ENCODE results near the gene EIF1B.
"Not testable (repeated sequence)": the region's sequence is repeated elsewhere in the genome, so short reads cannot be mapped to it uniquely, and the experiment has no call there.

EIF1B gene

DNA sequence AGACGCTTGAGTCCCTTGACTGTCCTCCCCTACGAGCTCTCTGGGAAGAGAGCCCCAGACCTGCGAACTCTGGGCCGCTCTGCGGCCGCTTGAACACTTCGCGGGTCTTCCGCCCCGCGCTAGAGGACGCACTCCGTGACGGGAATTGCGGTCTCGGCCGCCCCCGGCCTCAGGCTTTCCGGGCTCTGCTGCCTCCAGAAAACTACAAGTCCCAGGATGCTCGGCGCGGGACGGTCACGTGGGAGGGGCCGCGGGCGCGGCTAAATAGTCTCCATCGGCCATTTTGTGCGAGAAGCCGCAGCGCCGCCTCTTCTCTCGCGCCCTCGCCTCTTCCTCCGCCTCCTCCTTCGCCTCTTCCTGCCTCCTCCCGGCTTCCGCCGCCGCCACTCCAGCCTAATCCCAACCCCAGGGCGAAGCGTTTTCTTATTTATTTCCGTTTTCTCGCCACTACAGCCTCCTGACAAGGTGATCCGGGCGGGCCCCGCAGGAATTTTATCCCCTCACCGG, at the start of gene EIF1B:
TSS of gene EIF1B (plus strand) at position 290 of the 507 bp plus-strand sequence. CDS start 235 bp downstream, outside the sequence.
- peak; percentile 85 for FAIRE-seq
- DNase-seq (ENCODE audit: insufficient read length, low spot score): peak; percentile 88

DNA sequence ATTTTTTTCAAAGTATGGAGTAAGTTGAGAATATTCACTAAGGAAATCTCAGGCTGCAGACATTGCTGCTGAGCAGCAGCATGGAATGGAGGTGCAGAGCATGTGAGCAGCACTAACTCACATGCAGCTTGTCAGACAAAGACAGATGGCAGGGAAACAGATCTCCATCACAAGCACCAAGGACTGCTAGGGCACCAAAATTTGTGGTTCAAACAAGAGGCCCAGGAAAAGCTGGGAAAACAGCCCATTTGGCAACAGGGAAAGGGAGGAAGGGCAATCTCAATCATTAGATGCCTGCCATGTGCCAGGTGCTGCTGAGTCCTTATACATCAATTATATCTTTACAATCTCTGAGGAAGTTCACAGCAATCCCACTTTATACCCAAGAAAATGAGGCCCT, 47.2 kb upstream of the EIF1B start:
- DNase-seq (ENCODE audit: insufficient read length, low spot score): no peak
- no peak for FAIRE-seq

DNA sequence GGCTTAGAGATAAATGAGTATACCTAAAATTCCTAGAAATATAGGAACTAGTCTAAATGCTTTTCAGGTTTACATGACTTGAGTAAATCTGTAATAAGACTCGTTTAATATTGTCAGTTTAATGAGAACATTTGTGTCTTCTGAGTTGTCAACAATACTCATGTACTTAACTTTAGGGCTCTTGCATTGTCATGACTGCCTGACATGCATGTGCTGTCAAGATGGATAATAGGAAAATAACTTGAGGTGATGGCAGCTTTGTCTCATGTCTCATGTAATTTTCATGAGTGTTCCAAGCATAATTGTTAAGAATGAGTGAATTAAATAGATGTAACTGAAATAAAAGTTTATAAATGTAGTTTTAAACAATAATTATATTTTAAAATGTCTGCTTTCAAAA, 45.1 kb upstream of the EIF1B start:
- no peak for DNase-seq (ENCODE audit: insufficient read length, low spot score)
- FAIRE-seq: no peak

GRCh38 chr3:40265181-40265580, 44.3 kb upstream of the EIF1B start:
- FAIRE-seq (no peak), DNase-seq (ENCODE audit: insufficient read length, low spot score) (no peak)

DNA sequence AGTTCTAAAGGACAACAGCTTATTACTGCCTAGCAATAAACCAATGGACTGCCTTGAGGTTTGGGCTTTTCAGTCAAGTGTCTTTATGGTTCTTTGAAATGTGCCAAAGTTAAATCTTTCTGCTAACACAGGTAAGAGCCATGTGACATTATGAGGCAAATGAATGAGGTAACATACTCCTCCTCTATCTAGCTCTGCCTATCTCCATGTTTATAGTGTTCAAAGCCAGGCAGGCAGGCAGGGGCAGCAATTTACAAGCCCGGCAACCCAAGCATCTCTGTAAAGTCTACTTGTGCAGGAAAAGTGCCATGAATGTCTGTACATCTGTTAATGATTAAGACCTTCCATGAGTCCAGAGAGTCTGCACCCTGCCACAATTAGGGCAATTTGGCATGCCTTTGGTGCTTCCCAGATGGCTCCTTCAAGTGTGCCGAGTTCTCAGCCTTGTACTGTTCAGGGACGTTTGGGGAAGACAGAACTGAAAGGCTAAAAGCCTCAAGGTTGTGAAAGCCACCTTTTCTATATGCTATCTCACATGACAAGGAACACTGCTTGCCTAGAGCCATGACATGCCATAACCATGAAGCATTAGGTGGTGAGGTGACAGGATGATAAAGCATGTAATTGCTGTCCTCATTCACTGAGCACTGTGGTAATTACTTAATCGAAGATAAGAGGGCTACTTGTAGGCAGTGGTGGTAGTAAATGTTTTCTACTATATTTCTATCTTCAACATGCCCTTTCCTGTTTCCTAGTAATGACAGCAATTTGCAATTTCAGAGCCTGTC, 41.4 kb upstream of the EIF1B start:
- FAIRE-seq (no peak), DNase-seq (ENCODE audit: insufficient read length, low spot score) (no peak)

- DNase-seq (ENCODE audit: insufficient read length, low spot score) (no peak), FAIRE-seq (no peak)
Observed at GRCh38 chr3:40268802-40269524, 40.5 kb upstream of the EIF1B start.

DNA sequence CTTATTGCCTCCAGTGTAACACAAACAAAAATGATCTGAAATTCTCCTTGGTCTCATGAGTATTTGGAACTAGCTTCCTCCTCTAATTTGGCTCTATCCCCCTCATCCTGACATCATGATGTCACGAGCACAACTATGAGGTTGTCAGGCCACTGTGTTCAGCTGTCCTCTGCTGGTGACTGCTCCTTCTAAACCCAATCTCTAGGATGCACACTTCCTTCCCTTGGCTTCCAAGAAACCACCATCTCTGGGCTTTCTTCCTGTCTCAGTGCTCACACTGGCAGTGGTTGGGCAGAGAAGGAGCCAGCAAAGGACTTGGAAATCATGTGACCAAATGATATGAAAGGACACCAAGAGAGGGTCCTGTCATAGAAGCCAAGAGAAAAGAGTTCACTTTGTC, 30.7 kb upstream of the EIF1B start:
- FAIRE-seq (no peak), DNase-seq (ENCODE audit: insufficient read length, low spot score) (no peak)

DNA sequence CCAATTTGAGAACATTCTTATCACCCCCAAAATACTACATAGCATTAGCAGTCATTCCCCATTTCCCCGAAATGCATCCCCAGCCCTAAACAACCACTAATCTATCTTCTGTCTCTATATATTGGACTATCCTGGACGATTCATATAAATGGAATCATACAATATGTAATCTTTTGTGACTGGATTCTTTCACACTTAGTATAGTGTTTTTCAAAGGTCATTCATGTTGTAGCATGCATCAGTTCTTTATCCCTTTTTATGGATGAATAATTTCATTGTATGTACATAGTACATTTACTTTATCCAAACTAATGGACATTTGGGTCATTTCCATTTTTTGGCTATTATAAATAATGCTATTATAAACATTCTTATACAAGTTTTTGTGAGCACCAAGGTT, 27.5 kb upstream of the EIF1B start:
- no peak for FAIRE-seq
- no peak for DNase-seq (ENCODE audit: insufficient read length, low spot score)

GRCh38 chr3:40283057-40283456, 26.4 kb upstream of the EIF1B start:
- DNase-seq (ENCODE audit: insufficient read length, low spot score); FAIRE-seq: not testable (repeated sequence)

GRCh38 chr3:40287248-40287647, 22.3 kb upstream of the EIF1B start:
- no peak for FAIRE-seq
- no peak for DNase-seq (ENCODE audit: insufficient read length, low spot score)

GRCh38 chr3:40290396-40290795, 19.1 kb upstream of the EIF1B start:
- FAIRE-seq (no peak), DNase-seq (ENCODE audit: insufficient read length, low spot score) (no peak)

GRCh38 chr3:40291471-40291870, 18.0 kb upstream of the EIF1B start:
- no peak for DNase-seq (ENCODE audit: insufficient read length, low spot score)
- FAIRE-seq: no peak

GRCh38 chr3:40292637-40293349, 16.7 kb upstream of the EIF1B start:
- no peak for DNase-seq (ENCODE audit: insufficient read length, low spot score)

DNA sequence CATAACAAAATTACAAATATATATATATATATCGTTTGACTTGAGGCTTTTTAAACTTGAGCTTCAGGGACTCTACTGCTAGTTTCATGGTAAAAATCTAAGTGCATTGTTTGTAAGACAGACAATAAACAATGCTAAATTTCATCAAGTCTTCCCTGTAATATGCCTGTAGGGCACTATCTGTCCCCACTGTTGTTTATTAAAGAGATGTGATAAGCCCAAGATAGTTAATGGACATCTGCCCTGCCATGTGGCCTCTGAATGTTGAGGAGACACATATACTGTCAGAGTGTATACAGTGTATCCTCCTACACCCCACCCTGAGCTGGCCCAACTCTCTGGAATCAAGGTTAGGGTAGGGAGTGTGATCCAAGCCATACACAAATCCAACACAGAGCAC, 15.1 kb upstream of the EIF1B start:
- DNase-seq (ENCODE audit: insufficient read length, low spot score) (no peak), FAIRE-seq (no peak)

More at GRCh38 chr3:40292637-40293349, 16.7 kb upstream of the EIF1B start:
- FAIRE-seq: no peak

DNA sequence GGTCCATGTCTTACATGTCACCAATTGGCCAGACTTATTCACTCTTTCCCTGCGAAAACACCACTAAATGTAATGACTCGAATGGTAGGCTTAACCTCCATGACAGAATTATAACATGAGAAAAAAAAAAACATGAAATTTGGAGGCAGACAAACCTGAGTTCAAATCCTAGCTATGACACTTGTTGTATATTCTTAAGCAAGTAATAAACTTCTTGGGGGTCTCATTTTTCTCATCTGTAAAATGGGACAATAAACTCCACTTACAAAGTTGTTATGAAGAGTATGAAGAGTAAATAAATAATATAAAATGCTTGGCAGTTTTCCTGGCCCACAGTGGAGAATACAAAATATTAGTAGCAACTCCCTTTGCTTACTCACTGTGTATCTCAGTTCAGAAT, 11.4 kb upstream of the EIF1B start:
- DNase-seq (ENCODE audit: insufficient read length, low spot score): no peak
- no peak for FAIRE-seq

DNA sequence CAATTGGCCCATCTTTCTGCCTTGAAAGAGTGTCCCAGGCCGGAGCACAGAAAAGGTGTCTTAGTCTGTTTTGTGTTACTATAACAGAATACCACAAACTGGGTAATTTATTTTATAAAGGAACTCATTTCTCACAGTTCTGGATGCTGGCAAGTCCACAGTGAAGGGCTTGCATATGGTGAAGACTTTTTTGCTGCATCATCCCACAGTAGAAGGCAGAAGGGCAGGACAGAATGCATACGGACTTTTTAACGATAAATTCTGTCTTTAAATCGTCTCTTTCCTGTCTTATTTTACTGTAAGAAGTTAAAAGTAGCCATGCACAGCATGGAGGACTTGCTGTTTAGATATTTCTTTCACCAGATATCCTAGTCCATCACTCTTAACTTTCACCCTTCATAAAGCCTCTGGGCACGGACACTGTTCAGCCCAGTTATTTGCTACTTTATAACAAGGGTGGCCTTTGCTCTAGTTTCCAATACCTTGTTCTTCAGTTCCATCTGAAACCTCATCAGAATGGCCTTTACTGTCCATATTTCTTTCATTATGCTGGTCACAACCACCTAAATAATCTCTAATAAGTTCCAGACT, 10.3 kb upstream of the EIF1B start:
- no peak for DNase-seq (ENCODE audit: insufficient read length, low spot score)
- FAIRE-seq: no peak

DNA sequence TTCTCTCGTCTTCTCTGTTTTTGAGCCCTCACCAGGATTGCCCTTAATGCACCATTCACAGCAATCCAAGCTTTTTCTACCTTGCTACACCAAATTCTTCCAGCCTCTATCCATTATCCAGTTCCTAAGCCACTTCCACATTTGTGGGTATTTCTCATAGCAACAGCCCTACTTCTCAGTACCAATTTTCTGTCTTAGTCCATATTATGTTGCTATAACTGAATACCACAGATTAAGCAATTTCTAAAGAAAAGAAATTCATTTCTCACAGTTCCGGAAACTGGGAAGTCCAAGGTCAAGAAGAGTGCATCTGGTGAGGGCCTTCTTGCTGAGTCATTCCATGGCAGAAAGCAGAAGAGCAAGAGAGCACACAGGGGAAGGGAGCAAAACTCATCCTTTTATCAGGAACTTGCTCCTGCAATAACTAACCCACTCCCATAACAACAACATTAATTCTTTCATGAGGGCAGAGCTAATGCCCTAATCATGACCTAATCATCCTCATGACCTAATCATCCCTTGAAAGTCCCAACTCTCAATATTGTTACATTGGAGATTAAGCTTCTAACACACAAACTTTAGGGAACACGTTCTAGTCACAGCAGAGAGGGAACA, 9.7 kb upstream of the EIF1B start:
- DNase-seq (ENCODE audit: insufficient read length, low spot score): no peak
- FAIRE-seq: no peak

- no peak for DNase-seq (ENCODE audit: insufficient read length, low spot score)
- no peak for FAIRE-seq
Observed at GRCh38 chr3:40302784-40303183, 6.7 kb upstream of the EIF1B start.

DNA sequence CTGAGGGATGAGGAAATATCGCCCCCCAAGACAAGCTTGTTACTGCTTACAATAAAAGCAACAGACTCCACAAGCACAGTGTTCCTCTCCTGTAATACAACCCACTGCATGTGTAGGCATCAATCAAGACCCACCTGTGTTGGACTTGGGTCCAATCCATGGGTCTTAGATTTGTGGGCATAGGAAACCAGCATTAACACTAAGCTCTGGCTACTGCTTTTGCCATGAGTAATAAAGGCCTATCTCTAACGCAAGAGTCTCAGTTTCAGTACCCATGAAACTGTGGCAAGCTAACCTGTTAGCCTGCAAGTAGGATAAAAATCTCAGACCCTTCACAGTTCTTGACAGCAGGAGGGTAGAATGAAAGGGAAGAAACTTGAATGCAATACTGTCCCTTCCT, 5.2 kb upstream of the EIF1B start:
- DNase-seq (ENCODE audit: insufficient read length, low spot score) (no peak), FAIRE-seq (no peak)

DNA sequence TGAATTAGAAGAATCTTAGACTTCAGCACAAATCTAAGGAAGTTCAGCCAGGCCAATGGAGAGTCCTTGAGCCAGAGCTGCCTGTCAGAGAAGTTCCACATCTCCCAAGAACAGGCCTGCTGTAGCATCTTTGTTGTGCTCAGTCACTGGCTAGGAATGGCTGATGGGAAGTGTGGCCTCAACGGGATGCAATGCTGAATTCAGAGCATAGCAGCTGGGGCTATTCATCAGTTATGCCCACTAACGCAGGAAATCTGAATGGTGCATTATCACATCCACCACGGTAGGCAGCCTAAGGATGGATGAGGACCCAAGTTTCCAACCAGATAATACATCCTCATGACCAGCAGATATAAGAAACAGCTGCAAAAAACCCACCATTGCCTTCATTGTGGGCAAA, 3.2 kb upstream of the EIF1B start:
- FAIRE-seq: no peak

DNA sequence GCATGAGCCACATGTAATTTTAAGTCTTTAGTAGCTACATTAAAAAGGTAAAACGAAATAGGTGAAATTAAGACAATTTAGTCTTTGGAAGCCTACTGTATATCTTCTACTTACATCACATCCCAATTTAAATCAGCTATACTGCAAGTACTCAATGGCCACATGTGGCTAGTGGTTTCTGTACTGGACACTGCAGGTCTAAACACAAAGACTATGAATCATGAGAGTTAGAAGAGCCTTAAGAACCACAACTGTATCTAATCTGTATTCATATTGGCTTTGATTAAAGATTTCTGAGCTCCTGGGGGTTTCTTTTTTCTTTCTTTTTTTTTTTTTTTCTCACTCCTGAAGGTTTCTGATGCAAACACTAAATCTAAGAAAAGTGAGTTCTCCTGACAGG, 2.3 kb upstream of the EIF1B start:
- no peak for DNase-seq (ENCODE audit: insufficient read length, low spot score)
- FAIRE-seq: no peak

More for the DNA sequence above, 3.2 kb upstream of the EIF1B start:
- DNase-seq (ENCODE audit: insufficient read length, low spot score): no peak

All from HTR-8/SVneo (cell line).